NB4 (cell line): Measurements from ENCODE around the gene TTLL7.

ENCODE experiments used
- DNase-seq: peaks from one replicate; pipeline ENCODE4 v3.0.0; 2010; ENCODE audit warnings: low read depth
- H3K4me3 ChIP-seq: one replicate; pipeline ENCODE4 v1.5.1; 2011; ENCODE audit warnings: mild to moderate bottlenecking, low read depth, low read length, moderate library complexity
- MYC ChIP-seq: IDR thresholded peaks from 2 replicates; pipeline ENCODE4 v1.6.1; 2011; ENCODE audit warnings: low read depth, low read length
- POLR2A ChIP-seq: IDR thresholded peaks from 2 replicates; pipeline ENCODE4 v1.6.1; 2011; ENCODE audit warnings: mild to moderate bottlenecking; ENCODE audit not compliant: insufficient read length; ENCODE audit errors: extremely low read depth
- TF ChIP-seq, protein P1 (sequence below): IDR thresholded peaks from 2 replicates; pipeline ENCODE4 v1.6.1; 2011; ENCODE audit warnings: low read depth, low read length
- TF ChIP-seq, protein P2 (sequence below): IDR thresholded peaks from one replicate; pipeline ENCODE4 v1.5.1; 2012; ENCODE audit warnings: low read depth, low read length

TTLL7 gene

DNA sequence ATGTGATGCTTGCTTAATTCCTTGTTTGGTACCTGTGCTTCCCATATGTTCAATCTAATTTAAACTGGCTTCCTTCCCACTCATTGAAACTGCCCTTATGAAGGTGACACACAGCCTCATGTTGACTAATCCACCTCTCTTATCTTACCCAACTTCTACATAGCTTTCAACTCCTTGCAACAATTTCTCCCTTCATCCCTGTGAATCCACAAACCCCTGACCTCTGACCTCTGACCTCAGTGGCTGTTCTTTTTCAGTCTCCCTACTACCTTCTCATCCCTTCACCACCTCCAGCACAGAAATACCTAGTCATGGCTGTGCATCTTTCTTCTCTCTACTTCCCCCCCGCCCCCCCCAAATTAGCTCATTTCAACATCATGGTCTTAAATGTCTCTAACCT, 144.5 kb downstream of the TTLL7 start:
- TF ChIP-seq, protein P1, sequence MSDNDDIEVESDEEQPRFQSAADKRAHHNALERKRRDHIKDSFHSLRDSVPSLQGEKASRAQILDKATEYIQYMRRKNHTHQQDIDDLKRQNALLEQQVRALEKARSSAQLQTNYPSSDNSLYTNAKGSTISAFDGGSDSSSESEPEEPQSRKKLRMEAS, result no peak
- TF ChIP-seq MYC (no peak), POLR2A (no peak)
- TF ChIP-seq, protein P2, sequence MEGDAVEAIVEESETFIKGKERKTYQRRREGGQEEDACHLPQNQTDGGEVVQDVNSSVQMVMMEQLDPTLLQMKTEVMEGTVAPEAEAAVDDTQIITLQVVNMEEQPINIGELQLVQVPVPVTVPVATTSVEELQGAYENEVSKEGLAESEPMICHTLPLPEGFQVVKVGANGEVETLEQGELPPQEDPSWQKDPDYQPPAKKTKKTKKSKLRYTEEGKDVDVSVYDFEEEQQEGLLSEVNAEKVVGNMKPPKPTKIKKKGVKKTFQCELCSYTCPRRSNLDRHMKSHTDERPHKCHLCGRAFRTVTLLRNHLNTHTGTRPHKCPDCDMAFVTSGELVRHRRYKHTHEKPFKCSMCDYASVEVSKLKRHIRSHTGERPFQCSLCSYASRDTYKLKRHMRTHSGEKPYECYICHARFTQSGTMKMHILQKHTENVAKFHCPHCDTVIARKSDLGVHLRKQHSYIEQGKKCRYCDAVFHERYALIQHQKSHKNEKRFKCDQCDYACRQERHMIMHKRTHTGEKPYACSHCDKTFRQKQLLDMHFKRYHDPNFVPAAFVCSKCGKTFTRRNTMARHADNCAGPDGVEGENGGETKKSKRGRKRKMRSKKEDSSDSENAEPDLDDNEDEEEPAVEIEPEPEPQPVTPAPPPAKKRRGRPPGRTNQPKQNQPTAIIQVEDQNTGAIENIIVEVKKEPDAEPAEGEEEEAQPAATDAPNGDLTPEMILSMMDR, result no peak
- no peak for DNase-seq
- no peak overlapping the region for H3K4me3 ChIP-seq

DNA sequence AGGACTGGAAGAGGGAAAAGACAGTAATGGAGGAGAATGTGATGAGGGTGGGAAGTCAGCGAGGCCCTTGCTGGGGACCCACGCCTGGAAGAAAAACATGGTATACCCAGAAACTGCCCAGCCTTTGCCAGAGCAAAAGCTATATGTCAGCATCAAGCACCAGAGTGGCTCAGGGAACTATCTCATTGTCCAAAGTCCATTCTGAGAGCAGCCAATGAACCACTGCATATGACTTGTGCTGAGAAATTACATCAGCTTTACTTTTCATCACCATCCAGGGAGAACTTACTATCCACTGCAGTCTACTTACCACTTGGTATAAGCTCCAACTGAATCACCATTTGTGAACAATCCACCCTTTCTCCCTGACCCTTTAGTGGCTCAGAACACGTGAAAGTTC, 148.1 kb downstream of the TTLL7 start:
- DNase-seq, result no peak
- H3K4me3 ChIP-seq, result no peak overlapping the region
- TF ChIP-seq, protein P1, result no peak
- TF ChIP-seq, protein P2, result no peak
- no peak for TF ChIP-seq MYC
- no peak for TF ChIP-seq POLR2A

DNA sequence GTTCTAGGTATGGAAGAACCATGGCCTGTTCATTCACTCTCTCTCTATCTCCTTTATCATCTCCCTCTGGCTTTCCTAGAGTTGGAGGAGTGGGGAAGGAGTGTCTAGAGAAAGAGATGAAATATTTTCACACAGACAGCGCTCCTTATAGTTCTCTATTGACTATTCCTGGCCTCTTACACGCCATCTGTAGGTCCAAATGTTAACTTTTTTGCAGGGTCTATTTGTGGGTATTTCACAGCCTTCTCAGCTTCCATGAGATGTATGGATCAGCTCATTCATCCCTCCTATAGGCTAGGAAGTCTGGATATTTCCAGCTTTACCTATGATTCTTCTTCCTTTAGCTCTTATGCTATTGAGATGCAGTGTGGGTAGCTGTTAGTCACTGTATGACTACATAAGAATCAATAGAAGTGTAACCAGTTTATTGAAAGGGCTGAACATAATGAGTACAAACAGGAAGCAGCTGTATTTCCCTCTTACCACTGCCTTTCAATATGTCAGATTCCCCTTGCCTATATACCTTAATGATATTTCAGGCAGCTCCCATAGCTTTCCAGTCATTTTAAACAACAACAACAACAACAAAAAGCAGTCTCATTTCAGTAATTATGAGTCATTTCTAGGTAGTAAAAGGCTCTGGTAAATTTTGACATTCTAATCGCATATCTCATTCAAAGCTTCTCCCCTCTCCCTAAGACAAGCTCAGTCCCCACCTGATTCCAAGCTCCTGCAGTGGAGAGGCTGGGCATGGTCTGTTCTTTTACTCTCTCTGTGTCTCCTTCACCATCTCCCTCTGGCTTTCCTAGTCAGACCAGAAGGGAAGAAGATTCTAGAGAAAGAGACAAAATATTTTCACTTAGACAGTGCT, 149.5 kb downstream of the TTLL7 start:
- no peak for TF ChIP-seq POLR2A
- TF ChIP-seq MYC, result no peak
- TF ChIP-seq, protein P1, result no peak
- TF ChIP-seq, protein P2, result no peak
- no peak for DNase-seq

DNA sequence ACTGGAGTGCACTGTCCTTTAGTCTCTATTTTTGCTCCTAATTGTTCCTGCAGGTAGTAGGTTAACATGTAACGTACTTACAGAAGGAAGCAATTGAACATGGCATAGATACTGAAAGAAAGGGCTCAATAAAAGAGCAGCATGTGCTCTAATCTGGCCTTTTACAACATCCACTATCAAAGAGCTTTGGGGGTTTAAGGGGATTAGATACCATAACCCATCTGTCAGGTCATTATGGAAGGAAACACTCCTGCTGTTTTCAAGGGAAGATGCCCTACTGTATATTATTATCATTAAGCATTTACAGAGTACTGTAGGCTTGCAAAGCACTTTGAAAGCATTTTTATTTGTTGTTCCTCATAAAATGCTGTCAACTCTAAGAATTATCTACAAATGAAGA, 152.8 kb downstream of the TTLL7 start:
- TF ChIP-seq POLR2A (no peak), MYC (no peak)
- TF ChIP-seq, protein P1, result no peak
- TF ChIP-seq, protein P2, result no peak
- H3K4me3 ChIP-seq, result no peak overlapping the region
- no peak for DNase-seq

More for the DNA sequence above, 149.5 kb downstream of the TTLL7 start:
- H3K4me3 ChIP-seq, result no peak overlapping the region

DNA sequence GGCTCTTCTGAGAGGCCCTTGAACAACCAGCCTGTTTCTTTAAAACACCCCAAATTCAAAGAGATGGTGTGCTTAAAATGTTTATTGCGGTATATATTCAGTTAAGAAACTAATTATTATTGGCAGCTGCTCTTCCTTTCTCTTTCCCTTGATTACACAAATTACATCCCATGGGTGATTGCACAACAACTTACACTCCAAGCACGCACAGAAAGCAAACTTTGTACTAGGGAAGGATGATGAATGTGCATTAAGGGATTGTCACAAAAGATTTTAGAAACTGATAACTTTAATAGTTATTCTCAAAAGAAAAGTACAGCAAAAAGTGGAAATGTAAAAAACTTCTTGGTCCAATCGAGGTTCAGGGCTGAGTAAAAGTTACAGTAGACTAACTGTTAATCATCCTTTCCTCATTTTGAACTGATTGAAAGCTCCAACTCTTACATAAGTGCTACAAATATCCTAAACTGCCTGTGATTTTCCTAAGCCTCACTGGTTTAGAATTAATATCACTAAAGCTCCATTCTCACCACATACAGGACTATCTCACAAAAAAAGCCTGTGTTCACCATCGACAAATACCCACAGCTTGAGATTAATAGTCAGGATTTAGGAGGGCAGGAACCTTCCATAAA, 153.4 kb downstream of the TTLL7 start:
- DNase-seq, result peak; percentile 11
- TF ChIP-seq MYC, result no peak
- TF ChIP-seq, protein P2, result no peak
- TF ChIP-seq POLR2A, result no peak
- TF ChIP-seq, protein P1, result no peak
- H3K4me3 ChIP-seq, result no peak overlapping the region
